ENCODE results near the gene KRT78. TPM values are rescaled to one million over a fixed set of nuclear protein-coding genes. Genes with fewer than 3 reads are reported as not detected.
"Not testable (repeated sequence)": the region's sequence is repeated elsewhere in the genome, so short reads cannot be mapped to it uniquely, and the experiment has no call there.

KRT78 gene, protein sequence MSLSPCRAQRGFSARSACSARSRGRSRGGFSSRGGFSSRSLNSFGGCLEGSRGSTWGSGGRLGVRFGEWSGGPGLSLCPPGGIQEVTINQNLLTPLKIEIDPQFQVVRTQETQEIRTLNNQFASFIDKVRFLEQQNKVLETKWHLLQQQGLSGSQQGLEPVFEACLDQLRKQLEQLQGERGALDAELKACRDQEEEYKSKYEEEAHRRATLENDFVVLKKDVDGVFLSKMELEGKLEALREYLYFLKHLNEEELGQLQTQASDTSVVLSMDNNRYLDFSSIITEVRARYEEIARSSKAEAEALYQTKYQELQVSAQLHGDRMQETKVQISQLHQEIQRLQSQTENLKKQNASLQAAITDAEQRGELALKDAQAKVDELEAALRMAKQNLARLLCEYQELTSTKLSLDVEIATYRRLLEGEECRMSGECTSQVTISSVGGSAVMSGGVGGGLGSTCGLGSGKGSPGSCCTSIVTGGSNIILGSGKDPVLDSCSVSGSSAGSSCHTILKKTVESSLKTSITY
- not detected for polyA plus RNA-seq (2013, experiment 1 of 2)
- not detected for polyA plus RNA-seq (2013, experiment 2 of 2)

DNA sequence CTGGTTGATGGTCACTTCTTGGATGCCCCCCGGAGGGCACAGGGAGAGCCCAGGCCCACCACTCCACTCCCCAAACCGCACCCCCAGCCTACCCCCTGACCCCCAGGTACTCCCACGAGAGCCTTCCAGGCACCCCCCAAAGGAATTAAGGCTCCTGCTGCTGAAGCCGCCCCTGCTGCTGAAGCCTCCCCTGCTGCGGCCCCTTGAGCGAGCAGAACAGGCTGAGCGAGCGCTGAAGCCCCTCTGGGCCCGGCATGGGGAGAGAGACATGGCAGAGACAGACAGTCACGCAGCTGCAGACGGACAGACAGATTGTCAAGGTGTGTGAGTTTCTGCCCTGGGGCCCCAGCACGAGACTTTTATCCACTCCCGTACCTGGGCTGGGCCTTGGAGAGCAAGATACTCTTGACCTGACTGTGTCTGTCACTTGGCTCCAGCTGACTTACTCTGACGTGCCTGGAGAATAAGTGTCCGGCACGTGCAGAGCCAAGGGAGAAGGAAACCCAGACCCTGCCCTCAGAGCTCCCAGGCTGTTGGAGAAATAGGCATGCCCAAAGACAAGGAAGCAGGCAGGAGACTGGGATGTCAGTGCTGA lies at the start of gene KRT78:
TSS of gene KRT78 (minus strand) at position 334 of the 595 bp plus-strand sequence. CDS start at position 270, 64 bp downstream.
- H3K9ac ChIP-seq (ENCODE audit: low read depth, low read length) = no peak within 1 kb of the TSS
- no peak within 1 kb of the TSS for H3K4me3 ChIP-seq (ENCODE audit: low read length)
- 93% methylated on average over 15 of the region's 16 CpGs for WGBS
- no peaks in the 10 kb centered on the region for H3K9me3 ChIP-seq (ENCODE audit: insufficient read depth, low read depth, low read length)
- H3K36me3 ChIP-seq (ENCODE audit: insufficient read depth, low read length) = no peaks in the 10 kb centered on the region
- H3K27ac ChIP-seq (ENCODE audit: low read depth, low read length) = no peak within 1 kb of the TSS
- H3K27me3 ChIP-seq (ENCODE audit: insufficient read depth, low read length) = no peaks in the 10 kb centered on the region
- no peaks in the 10 kb centered on the region for H3K4me1 ChIP-seq (ENCODE audit: insufficient read depth, low read length)

DNA sequence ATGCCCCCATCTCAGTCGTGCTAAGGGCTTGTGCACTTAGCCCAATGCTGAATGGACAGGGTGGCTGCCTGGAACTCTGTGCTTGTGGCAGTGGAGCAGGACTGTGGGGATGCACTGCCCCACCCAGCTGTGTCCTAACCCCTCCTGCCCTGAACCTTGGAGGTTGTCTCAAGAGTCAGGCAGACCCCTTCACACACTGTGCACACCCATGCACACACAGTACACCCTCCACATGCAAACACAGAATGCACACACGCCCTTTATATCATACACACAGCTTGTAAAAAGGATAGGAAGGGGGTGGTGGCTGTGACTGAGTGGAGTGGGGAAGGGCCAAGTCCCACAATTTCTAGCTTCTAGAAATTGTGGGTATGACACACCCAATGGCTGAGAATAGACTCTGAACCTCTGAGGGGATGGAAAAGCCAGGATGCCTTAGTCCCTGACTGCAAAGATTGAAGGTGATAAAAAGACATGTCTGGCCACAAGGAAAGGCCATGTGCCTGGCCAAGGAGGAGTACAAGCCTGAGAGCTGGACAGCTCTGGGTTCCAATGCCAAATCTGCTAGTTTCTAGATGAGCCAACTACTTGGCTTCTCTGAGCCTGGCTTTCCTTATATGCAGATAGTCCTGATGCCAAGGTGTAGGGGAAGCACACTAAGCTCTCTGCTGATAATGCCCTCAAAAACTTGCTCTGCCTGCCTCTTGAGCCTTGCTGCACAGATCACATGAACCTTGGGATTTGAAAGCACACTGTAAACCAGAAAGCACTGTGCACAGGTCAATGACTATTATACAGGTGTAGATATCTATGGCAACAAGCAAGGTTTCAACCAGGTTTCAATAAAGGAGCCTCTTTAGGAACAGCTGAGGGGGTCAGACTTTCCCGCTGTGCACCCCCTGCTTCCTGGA lies 47.7 kb upstream of the KRT78 start:
- H3K27ac ChIP-seq (ENCODE audit: low read depth, low read length) = no peak overlapping the region
- 76% methylated on average over 2 of the region's 3 CpGs for WGBS
- H3K9ac ChIP-seq (ENCODE audit: low read depth, low read length) = no peak overlapping the region
- H3K27me3 ChIP-seq (ENCODE audit: insufficient read depth, low read length) = no peaks in the 10 kb centered on the region
- no peaks in the 10 kb centered on the region for H3K9me3 ChIP-seq (ENCODE audit: insufficient read depth, low read depth, low read length)
- peaks cover 49% of the 10 kb centered on the region for H3K36me3 ChIP-seq (ENCODE audit: insufficient read depth, low read length)
- H3K4me1 ChIP-seq (ENCODE audit: insufficient read depth, low read length) = no peaks in the 10 kb centered on the region
- H3K4me3 ChIP-seq (ENCODE audit: low read length) = no peak overlapping the region

DNA sequence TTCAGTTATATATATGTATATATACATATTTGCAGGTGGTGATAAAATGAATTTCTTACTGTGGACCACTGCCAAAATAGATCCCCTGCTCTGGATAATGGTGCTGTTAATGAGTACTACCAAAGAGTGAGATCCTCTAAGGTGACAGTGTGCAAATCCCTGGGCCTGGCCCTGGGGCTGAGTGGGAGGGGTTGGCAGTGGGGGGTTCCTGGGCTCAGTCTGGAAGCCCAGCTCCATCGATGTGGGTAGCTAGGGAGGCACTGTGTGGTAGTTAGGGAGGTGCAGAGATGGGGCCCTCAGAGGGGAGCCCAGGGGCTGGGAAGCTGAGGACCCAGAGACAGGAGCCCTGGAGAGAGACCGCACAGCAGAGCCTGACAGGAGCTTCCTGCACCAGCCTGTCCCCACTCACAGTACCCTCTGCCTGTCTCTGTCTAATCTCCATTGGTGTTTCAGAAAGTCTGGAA lies 47.0 kb upstream of the KRT78 start:
- no peaks in the 10 kb centered on the region for H3K9me3 ChIP-seq (ENCODE audit: insufficient read depth, low read depth, low read length)
- WGBS = 60% methylated on average over 2 of the region's 2 CpGs
- no peaks in the 10 kb centered on the region for H3K4me1 ChIP-seq (ENCODE audit: insufficient read depth, low read length)
- no peak overlapping the region for H3K27ac ChIP-seq (ENCODE audit: low read depth, low read length)
- H3K9ac ChIP-seq (ENCODE audit: low read depth, low read length) = no peak overlapping the region
- no peak overlapping the region for H3K4me3 ChIP-seq (ENCODE audit: low read length)
- H3K36me3 ChIP-seq (ENCODE audit: insufficient read depth, low read length) = peaks cover 42% of the 10 kb centered on the region
- no peaks in the 10 kb centered on the region for H3K27me3 ChIP-seq (ENCODE audit: insufficient read depth, low read length)

DNA sequence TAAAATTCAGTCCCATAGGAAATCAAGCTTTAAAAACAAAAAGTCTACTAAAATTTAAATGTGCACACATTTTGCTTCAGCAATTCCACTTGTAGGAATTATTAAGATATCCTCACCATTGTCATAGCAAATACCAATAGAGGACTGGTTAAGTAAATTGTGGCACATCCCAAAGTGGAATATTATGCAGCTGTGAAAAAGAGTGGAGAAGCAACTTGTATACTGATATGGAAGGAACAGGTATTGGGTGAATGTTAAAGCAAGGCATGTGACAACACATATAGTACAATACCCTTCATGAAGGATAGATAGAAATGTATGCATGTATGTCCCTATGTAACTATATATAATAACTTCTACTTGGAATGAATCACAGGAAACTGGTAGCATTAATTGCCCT lies 44.2 kb upstream of the KRT78 start:
- no peak overlapping the region for H3K4me3 ChIP-seq (ENCODE audit: low read length)
- H3K4me1 ChIP-seq (ENCODE audit: insufficient read depth, low read length) = no peaks in the 10 kb centered on the region
- no peak overlapping the region for H3K9ac ChIP-seq (ENCODE audit: low read depth, low read length)
- no peaks in the 10 kb centered on the region for H3K9me3 ChIP-seq (ENCODE audit: insufficient read depth, low read depth, low read length)
- H3K36me3 ChIP-seq (ENCODE audit: insufficient read depth, low read length) = peaks cover 16% of the 10 kb centered on the region
- H3K27me3 ChIP-seq (ENCODE audit: insufficient read depth, low read length) = no peaks in the 10 kb centered on the region
- no peak overlapping the region for H3K27ac ChIP-seq (ENCODE audit: low read depth, low read length)

DNA sequence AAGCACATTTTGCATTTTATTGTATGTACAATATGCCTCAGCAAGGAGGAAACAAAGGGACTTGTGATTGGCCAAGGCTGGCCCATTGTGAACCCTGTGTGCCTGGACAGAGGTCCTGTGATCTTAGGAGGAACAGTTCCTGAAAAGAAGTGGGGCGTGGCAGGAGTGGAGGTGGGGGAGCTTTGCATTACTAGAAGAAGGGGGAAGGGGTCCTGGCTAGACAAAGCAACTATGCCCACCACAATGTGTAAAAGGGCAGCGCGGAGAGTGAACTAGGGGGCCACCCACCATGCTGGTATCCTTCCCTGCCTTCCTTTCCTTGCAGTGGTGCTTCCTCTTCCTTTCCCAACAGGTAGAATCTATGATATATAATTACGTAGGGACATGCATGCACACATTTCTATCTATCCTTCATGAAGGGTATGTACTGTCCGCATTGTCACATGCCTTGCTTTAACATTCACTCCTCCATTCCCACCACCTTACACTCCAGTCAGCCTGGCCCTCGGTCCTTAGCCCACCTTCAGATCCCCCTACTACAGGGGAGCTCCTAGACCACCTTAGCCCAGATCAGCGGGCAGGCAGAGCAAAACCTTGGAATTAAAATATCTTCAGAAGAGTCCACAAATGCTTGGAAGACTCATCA lies 43.5 kb upstream of the KRT78 start:
- Histone ChIP-seq H3K4me3 (ENCODE audit: low read length) (no peak overlapping the region), H3K9me3 (ENCODE audit: insufficient read depth, low read depth, low read length) (no peaks in the 10 kb centered on the region), H3K9ac (ENCODE audit: low read depth, low read length) (no peak overlapping the region), H3K27me3 (ENCODE audit: insufficient read depth, low read length) (no peaks in the 10 kb centered on the region), H3K4me1 (ENCODE audit: insufficient read depth, low read length) (no peaks in the 10 kb centered on the region), H3K27ac (ENCODE audit: low read depth, low read length) (no peak overlapping the region), H3K36me3 (ENCODE audit: insufficient read depth, low read length) (peaks cover 11% of the 10 kb centered on the region)
- WGBS = 92% methylated on average over 6 of the region's 7 CpGs

DNA sequence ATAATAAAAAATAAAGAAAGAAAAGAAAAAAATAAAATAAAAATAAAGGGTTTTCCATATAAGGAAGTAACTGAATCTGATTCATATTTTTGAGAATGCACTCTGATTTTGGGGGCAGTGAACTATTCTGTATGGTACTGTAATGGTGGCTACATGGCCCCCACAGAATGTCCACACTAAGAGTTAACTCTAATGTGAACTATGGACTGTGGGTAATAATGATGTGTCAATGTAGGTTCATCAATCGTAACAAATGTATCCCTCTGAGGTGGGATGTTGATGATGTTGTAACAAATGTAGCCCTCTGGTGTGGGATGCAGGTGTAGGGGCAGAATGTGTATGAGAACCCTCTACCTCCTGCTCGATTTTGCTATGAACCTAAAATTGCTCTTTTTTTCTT lies 42.2 kb upstream of the KRT78 start:
- no peaks in the 10 kb centered on the region for H3K9me3 ChIP-seq (ENCODE audit: insufficient read depth, low read depth, low read length)
- H3K4me3 ChIP-seq (ENCODE audit: low read length) = no peak overlapping the region
- no peaks in the 10 kb centered on the region for H3K27me3 ChIP-seq (ENCODE audit: insufficient read depth, low read length)
- 96% methylated on average over 1 of the region's 2 CpGs for WGBS
- no peaks in the 10 kb centered on the region for H3K4me1 ChIP-seq (ENCODE audit: insufficient read depth, low read length)
- no peak overlapping the region for H3K27ac ChIP-seq (ENCODE audit: low read depth, low read length)
- no peak overlapping the region for H3K9ac ChIP-seq (ENCODE audit: low read depth, low read length)
- H3K36me3 ChIP-seq (ENCODE audit: insufficient read depth, low read length) = no peaks in the 10 kb centered on the region

DNA sequence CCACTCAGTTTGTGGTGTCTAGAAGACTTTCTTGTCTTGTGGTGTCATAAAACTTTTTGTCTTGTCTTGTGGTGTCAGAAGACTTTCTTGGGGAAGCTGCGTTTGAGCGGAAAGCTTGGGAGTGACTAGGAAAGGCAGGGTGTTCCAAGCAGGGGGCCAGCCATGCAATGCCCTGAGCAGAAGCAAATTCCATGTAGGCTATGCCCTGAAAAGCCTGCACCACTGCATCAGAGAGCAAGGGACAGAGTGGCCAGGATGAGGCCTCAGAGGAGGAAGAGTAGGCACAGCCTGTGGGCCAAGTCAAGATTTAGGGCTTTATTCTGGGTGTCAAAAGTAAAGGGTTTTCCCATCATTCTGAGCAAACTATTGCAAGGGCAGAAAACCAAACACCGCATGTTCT lies 41.6 kb upstream of the KRT78 start:
- no peaks in the 10 kb centered on the region for H3K4me1 ChIP-seq (ENCODE audit: insufficient read depth, low read length)
- no peaks in the 10 kb centered on the region for H3K36me3 ChIP-seq (ENCODE audit: insufficient read depth, low read length)
- H3K9me3 ChIP-seq (ENCODE audit: insufficient read depth, low read depth, low read length) = no peaks in the 10 kb centered on the region
- 85% methylated on average over 3 of the region's 3 CpGs for WGBS
- no peak overlapping the region for H3K9ac ChIP-seq (ENCODE audit: low read depth, low read length)
- no peak overlapping the region for H3K4me3 ChIP-seq (ENCODE audit: low read length)
- H3K27me3 ChIP-seq (ENCODE audit: insufficient read depth, low read length) = no peaks in the 10 kb centered on the region
- H3K27ac ChIP-seq (ENCODE audit: low read depth, low read length) = no peak overlapping the region

DNA sequence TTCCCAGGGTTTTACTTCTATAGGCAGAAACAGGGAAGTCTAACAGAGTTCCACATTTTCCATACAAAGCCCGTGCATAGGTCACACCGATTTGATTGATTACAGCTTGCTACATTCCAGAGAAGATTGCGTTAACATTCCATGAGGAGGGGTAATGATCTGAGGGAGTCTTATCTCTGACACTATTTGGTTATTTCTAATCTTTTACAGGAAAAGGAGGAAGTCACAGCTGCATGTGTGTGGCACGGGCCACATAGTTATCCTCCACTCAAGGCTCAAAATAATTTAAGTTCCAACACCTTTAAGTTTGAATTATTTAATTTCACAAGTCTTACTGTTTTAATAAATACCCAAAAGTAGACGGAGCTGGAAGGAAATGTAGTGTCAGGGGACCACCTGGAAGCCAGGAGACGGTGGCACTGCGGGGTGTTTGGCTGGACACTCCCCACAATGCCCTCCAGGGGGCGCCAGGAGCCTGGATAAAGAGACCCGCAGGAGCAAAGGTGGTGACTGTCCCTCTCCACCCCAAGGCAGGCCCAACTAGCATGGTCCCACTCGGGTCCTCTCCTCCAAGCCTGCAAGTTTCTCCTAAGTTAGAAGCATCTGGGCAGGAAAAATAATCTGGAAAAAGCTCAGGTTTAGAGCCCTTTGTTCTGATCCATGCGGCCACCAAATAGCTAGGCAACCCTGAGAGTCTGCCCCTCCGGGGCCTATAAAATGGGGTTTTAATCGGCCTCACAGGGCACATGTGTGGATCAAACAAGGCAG lies 35.9 kb upstream of the KRT78 start:
- Histone ChIP-seq H3K9me3 (ENCODE audit: insufficient read depth, low read depth, low read length) (no peaks in the 10 kb centered on the region), H3K27ac (ENCODE audit: low read depth, low read length) (peak overlapping the region; percentile 46; the same call in 1 of the 2 replicates), H3K9ac (ENCODE audit: low read depth, low read length) (no peak overlapping the region), H3K4me3 (ENCODE audit: low read length) (no peak overlapping the region), H3K4me1 (ENCODE audit: insufficient read depth, low read length) (0 out of 2 replicates have a peak, but pooled peaks cover 4% of the 10 kb centered on the region), H3K27me3 (ENCODE audit: insufficient read depth, low read length) (no peaks in the 10 kb centered on the region), H3K36me3 (ENCODE audit: insufficient read depth, low read length) (no peaks in the 10 kb centered on the region)
- 38% methylated on average over 12 of the region's 13 CpGs for WGBS

DNA sequence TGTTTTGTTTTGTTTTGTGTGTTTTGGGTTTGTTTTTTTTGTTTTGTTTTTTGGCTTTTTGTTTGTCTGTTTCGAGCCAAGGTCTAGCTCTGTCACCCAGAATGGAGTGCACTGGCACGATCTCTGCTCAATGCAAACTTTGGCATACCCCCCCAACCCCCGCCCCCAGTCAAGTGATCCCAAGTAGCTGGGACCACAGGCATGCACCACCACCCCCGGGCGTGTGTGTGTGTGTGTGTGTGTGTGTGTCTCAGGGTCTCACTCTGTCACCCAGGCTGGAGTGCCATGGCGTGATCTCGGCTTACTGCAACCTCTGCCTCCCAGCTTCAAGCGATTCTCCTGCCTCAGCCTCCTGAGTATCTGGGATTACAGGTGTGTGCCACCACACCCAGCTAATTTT lies 31.7 kb upstream of the KRT78 start:
- H3K4me1 ChIP-seq (ENCODE audit: insufficient read depth, low read length) = 0 out of 2 replicates have a peak, but pooled peaks cover 11% of the 10 kb centered on the region
- H3K9ac ChIP-seq (ENCODE audit: low read depth, low read length); H3K9me3 ChIP-seq (ENCODE audit: insufficient read depth, low read depth, low read length); H3K27me3 ChIP-seq (ENCODE audit: insufficient read depth, low read length); H3K36me3 ChIP-seq (ENCODE audit: insufficient read depth, low read length); H3K4me3 ChIP-seq (ENCODE audit: low read length); H3K27ac ChIP-seq (ENCODE audit: low read depth, low read length): not testable (repeated sequence)
- WGBS = 81% methylated on average over 8 of the region's 8 CpGs

Measured in HUES64 (cell line).